PC-3 (cell line): ENCODE results near the gene GTPBP1. TPM values are rescaled to one million over a fixed set of nuclear protein-coding genes. Genes with fewer than 3 reads are reported as not detected.

Experiments
- ATAC-seq: fragments of 200-7000 bp; cut with Tn5 transposase; 2 replicates; pipeline ENCODE4 v1.9.1; 2020; ENCODE audit warnings: mild to moderate bottlenecking, moderate library complexity
- BruUV-seq: library from RNA; stranded (reverse); fragments of 400-500 nt; replicated peaks from 2 replicates; lab custom pipeline; 2021; lab: Mats Ljungman, UMichigan
- CTCF ChIA-PET: fragments of 300-600 bp; sonication (Branson Sonifier 250); formaldehyde crosslinking; loops from one replicate; lab custom pipeline; 2022; ENCODE audit warnings: antibody characterized with exemption; lab: Charles Lee
- POLR2A ChIA-PET: fragments of 300-600 bp; sonication (Branson Sonifier 250); formaldehyde crosslinking; loops from one replicate; lab custom pipeline; 2022; ENCODE audit warnings: antibody characterized with exemption; ENCODE audit not compliant: unreplicated experiment; lab: Charles Lee
- DNase-seq: peaks from one replicate; pipeline ENCODE4 v3.0.0-alpha.2; 2015
- H2AFZ ChIP-seq: fragments of 300-600 bp; sonication (generic); 2 replicates; pipeline ENCODE4 v1.6.0; 2016; ENCODE audit warnings: antibody characterized with exemption, low read length
- H3F3A ChIP-seq: fragments of 300-600 bp; sonication (generic); one replicate; pipeline ENCODE4 v1.6.0; 2017; ENCODE audit warnings: antibody characterized with exemption, low read length, control low read depth, mild to moderate bottlenecking; ENCODE audit not compliant: unreplicated experiment
- H3K27ac ChIP-seq: fragments of 300-600 bp; sonication (generic); 2 replicates; pipeline ENCODE4 v1.5.1; 2016; ENCODE audit warnings: mild to moderate bottlenecking, low read length
- H3K27me3 ChIP-seq: fragments of 300-600 bp; sonication (generic); 2 replicates; pipeline ENCODE4 v1.6.1; 2016; ENCODE audit warnings: low read length, mixed read lengths
- H3K36me3 ChIP-seq: fragments of 300-600 bp; sonication (generic); 2 replicates; pipeline ENCODE4 v1.6.1; 2016; ENCODE audit warnings: low read depth, mixed run types, low read length, mixed read lengths
- H3K4me1 ChIP-seq: fragments of 300-600 bp; sonication (generic); 2 replicates; pipeline ENCODE4 v1.5.1; 2016; ENCODE audit warnings: low read length; ENCODE audit not compliant: insufficient read depth
- H3K4me2 ChIP-seq: fragments of 300-600 bp; sonication (generic); 2 replicates; pipeline ENCODE4 v1.6.0; 2016; ENCODE audit warnings: low read length
- H3K4me3 ChIP-seq: fragments of 300-600 bp; sonication (generic); 2 replicates; pipeline ENCODE4 v1.5.1; 2016; ENCODE audit warnings: mild to moderate bottlenecking, low read length, mixed read lengths
- H3K79me2 ChIP-seq: fragments of 300-600 bp; sonication (generic); 2 replicates; pipeline ENCODE4 v1.6.1; 2017; ENCODE audit warnings: low read length, mixed read lengths
- H3K9ac ChIP-seq: fragments of 300-600 bp; sonication (generic); 2 replicates; pipeline ENCODE4 v1.6.0; 2016; ENCODE audit warnings: mild to moderate bottlenecking, low read length
- H3K9me2 ChIP-seq: fragments of 300-600 bp; sonication (generic); replicated peaks from 2 replicates; pipeline ENCODE4 v1.6.1; 2016; ENCODE audit warnings: mixed run types, low read length, mixed read lengths
- H3K9me3 ChIP-seq: fragments of 300-600 bp; sonication (generic); 2 replicates; pipeline ENCODE4 v1.6.1; 2016; ENCODE audit warnings: low read length, mixed read lengths
- H4K20me1 ChIP-seq: fragments of 300-600 bp; sonication (generic); 2 replicates; pipeline ENCODE4 v1.6.1; 2016; ENCODE audit warnings: low read length, mixed read lengths
- CTCF ChIP-seq: fragments of 300-600 bp; sonication (generic); conservative IDR thresholded peaks from 2 replicates; pipeline ENCODE4 v1.5.1; 2017; ENCODE audit warnings: antibody characterized with exemption, low read depth, mild to moderate bottlenecking, low read length
- EZH2 ChIP-seq: fragments of 300-600 bp; sonication (generic); IDR thresholded peaks from one replicate; pipeline ENCODE4 v1.6.1; 2017; ENCODE audit warnings: antibody characterized with exemption, mild to moderate bottlenecking, low read length; ENCODE audit not compliant: unreplicated experiment
- EZH2phosphoT487 ChIP-seq: fragments of 300-600 bp; sonication (generic); IDR thresholded peaks from 2 replicates; pipeline ENCODE4 v1.6.1; 2018; ENCODE audit warnings: mild to moderate bottlenecking, antibody characterized with exemption, low read length, borderline replicate concordance
- intact Hi-C: fragments of 100-400 bp; cut with micrococcal nuclease; formaldehyde crosslinking; loops from 2 replicates; pipeline ENCODE4 v1.9.0; 2023
- total RNA-seq: library from RNA; depleted of rRNA; stranded (reverse); fragments of >200 nt; gene quantifications from 2 replicates; pipeline ENCODE4 v1.2.3, GENCODE V29; 2014

Gene GTPBP1
- total RNA-seq, 1 experiment from 2014 or later, result 28.2 TPM

- no peak; the same call in 1 of the 2 replicates for ATAC-seq
- BruUV-seq, result TSS peak; percentile 46
- H3K4me2 ChIP-seq, result peak overlapping the region; percentile 93
Observed at GRCh38 chr22:38754751-38755154, 49.0 kb downstream of the GTPBP1 start.

GRCh38 chr22:38755155-38755910, 49.6 kb downstream of the GTPBP1 start:
- DNase-seq, result peak; percentile 66
- H3F3A ChIP-seq, result no peaks in the 10 kb centered on the region
- peak overlapping the region; percentile 72; the same call in 1 of the 2 replicates for H2AFZ ChIP-seq
- H3K4me3 ChIP-seq, result peak overlapping the region; percentile 82
- peak overlapping the region; percentile 93 for H3K4me2 ChIP-seq
- H3K9me3 ChIP-seq, result no peaks in the 10 kb centered on the region
- no peaks in the 10 kb centered on the region for H4K20me1 ChIP-seq
- peaks cover 23% of the 10 kb centered on the region for H3K4me1 ChIP-seq
- ChIA-PET POLR2A (no interaction called here), CTCF (no interaction called here)
- intact Hi-C loops, result no loop called here
- no TSS peak for BruUV-seq
- peak overlapping the region; percentile 75 for H3K27ac ChIP-seq
- TF ChIP-seq CTCF, result no peak
- TF ChIP-seq EZH2, result no peak
- no peak for TF ChIP-seq EZH2phosphoT487
- no peaks in the 10 kb centered on the region for H3K36me3 ChIP-seq
- peak; percentile 74 for ATAC-seq
- peak overlapping the region; percentile 44 for H3K9ac ChIP-seq
- no peaks in the 10 kb centered on the region for H3K27me3 ChIP-seq
- H3K79me2 ChIP-seq, result peaks cover 15% of the 10 kb centered on the region
- no peaks in the 10 kb centered on the region for H3K9me2 ChIP-seq

More at GRCh38 chr22:38754751-38755154, 49.0 kb downstream of the GTPBP1 start:
- peak overlapping the region; percentile 44 for H3K9ac ChIP-seq
- ChIA-PET POLR2A (no interaction called here), CTCF (no interaction called here)
- H4K20me1 ChIP-seq, result no peaks in the 10 kb centered on the region
- no peaks in the 10 kb centered on the region for H3K9me2 ChIP-seq
- DNase-seq, result no peak
- peaks cover 23% of the 10 kb centered on the region for H3K4me1 ChIP-seq
- peak overlapping the region; percentile 82 for H3K4me3 ChIP-seq
- H3K9me3 ChIP-seq, result no peaks in the 10 kb centered on the region
- H3K27ac ChIP-seq, result peak overlapping the region; percentile 75
- H3F3A ChIP-seq, result no peaks in the 10 kb centered on the region
- peak overlapping the region; percentile 72; the same call in 1 of the 2 replicates for H2AFZ ChIP-seq
- peaks cover 15% of the 10 kb centered on the region for H3K79me2 ChIP-seq
- no peaks in the 10 kb centered on the region for H3K36me3 ChIP-seq
- intact Hi-C loops, result no loop called here
- TF ChIP-seq CTCF (no peak), EZH2phosphoT487 (no peak), EZH2 (no peak)
- H3K27me3 ChIP-seq, result no peaks in the 10 kb centered on the region
